ENCODE results near the gene ATRNL1. TPM values are rescaled to one million over a fixed set of nuclear protein-coding genes. Genes with fewer than 3 reads are reported as not detected.
"Not testable (repeated sequence)": the region's sequence is repeated elsewhere in the genome, so short reads cannot be mapped to it uniquely, and the experiment has no call there.

ATRNL1 gene
- total RNA-seq, 1 donor from 2014 or later = 15.5 TPM

DNA sequence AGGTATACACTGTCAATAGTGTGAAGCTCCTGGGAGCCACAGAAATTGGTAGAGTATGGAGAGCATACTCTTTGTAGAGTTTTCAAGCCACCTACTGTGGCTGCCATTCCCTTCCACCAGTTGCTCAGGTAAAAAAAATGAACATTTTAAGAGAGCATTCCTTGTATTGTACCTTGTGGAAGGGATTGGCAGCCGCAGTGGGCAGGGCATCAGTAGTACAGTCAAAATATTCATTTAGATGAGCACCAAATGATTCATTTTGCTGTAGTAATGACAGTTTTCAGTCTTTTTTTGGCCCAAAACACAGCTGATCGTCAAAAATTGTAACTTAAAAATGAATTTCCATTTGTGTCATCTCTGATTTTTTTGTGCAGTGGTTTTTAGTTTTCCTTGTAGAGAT lies 304.9 kb downstream of the ATRNL1 start:
- H3K4me3 ChIP-seq = no peak overlapping the region

DNA sequence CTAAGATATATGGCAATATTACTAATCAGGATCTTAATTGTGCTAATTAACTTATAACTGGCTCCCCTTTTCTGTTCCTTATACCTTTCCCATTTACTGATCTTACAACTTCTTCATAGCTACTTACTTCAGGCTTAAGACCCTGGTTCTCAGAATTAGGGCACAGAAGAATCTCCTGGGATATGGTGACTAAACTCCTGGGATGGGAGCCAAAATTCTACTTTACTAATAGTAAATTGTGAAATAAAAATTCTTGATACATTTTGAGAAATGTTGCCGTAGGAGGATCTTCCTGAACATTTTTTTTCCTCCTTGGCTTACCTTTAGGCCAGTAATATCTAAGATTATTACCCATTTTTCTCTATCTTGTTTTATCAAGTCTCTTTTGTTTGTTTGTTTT lies 309.5 kb downstream of the ATRNL1 start:
- Histone ChIP-seq H3K27me3 (no peaks in the 10 kb centered on the region), H3K36me3 (no peaks in the 10 kb centered on the region), H3K9me3 (no peaks in the 10 kb centered on the region), H3K27ac (no peak overlapping the region), H3K4me3 (no peak overlapping the region), H3K4me1 (no peaks in the 10 kb centered on the region)
- TF ChIP-seq, protein P1, sequence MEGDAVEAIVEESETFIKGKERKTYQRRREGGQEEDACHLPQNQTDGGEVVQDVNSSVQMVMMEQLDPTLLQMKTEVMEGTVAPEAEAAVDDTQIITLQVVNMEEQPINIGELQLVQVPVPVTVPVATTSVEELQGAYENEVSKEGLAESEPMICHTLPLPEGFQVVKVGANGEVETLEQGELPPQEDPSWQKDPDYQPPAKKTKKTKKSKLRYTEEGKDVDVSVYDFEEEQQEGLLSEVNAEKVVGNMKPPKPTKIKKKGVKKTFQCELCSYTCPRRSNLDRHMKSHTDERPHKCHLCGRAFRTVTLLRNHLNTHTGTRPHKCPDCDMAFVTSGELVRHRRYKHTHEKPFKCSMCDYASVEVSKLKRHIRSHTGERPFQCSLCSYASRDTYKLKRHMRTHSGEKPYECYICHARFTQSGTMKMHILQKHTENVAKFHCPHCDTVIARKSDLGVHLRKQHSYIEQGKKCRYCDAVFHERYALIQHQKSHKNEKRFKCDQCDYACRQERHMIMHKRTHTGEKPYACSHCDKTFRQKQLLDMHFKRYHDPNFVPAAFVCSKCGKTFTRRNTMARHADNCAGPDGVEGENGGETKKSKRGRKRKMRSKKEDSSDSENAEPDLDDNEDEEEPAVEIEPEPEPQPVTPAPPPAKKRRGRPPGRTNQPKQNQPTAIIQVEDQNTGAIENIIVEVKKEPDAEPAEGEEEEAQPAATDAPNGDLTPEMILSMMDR (IDR thresholded peaks at IDR 0.05) = no peak
- TF ChIP-seq POLR2A (IDR thresholded peaks at IDR 0.05) = no peak
- no peak for TF ChIP-seq POLR2AphosphoS5 (IDR thresholded peaks at IDR 0.05; ENCODE audit: insufficient read depth in 1 of 2, low read depth in 1 of 2)
- intact Hi-C loops (cut with DNase I) = no loop called here
- no peak for DNase-seq (ENCODE audit: extremely low spot score in 2 of 2)

More for the DNA sequence above, 304.9 kb downstream of the ATRNL1 start:
- no peaks in the 10 kb centered on the region for H3K9me3 ChIP-seq
- H3K36me3 ChIP-seq = no peaks in the 10 kb centered on the region
- no peaks in the 10 kb centered on the region for H3K4me1 ChIP-seq
- intact Hi-C loops (cut with DNase I) = no loop called here
- no peak overlapping the region for H3K27ac ChIP-seq
- no peak for DNase-seq (ENCODE audit: extremely low spot score in 2 of 2)
- H3K27me3 ChIP-seq = no peaks in the 10 kb centered on the region
- TF ChIP-seq, protein P1 (IDR thresholded peaks at IDR 0.05) = no peak
- TF ChIP-seq POLR2A (IDR thresholded peaks at IDR 0.05) (no peak), POLR2AphosphoS5 (IDR thresholded peaks at IDR 0.05; ENCODE audit: insufficient read depth in 1 of 2, low read depth in 1 of 2) (no peak)

DNA sequence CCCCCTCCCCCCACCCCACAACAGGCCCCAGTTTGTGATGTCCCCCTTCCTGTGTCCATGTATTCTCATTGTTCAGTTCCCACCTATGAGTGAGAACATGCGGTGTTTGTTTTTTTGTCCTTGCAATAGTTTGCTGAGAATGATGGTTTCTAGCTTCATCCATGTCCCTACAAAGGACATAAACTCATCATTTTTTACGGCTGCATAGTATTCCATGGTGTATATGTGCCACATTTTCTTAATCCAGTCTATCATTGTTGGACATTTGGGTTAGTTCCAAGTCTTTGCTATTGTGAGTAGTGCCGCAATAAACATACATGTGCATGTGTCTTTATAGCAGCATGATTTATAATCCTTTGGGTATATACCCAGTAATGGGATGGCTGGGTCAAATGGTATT lies 312.7 kb downstream of the ATRNL1 start:
- DNase-seq (ENCODE audit: extremely low spot score in 2 of 2) = not testable (repeated sequence)

DNA sequence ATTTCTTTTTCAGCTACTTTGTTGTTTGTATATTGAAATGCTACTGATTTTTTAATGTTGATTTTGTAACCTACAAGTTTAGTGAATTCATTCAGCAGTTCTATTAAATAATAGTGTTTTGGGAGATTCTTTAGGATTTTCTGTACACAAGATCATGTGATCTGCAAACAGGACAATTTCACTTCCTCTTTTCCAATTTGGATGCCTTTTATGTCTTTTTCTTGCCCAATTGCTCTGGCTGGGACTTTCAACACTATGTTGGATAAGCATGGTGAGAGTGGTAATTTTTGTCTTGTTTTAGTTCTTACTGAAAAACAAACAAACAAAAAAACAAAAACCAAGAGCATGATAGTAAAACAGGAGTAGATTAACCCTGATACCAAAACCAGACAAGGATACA lies 316.2 kb downstream of the ATRNL1 start:
- TF ChIP-seq POLR2AphosphoS5 (IDR thresholded peaks at IDR 0.05; ENCODE audit: insufficient read depth in 1 of 2, low read depth in 1 of 2) (no peak), POLR2A (IDR thresholded peaks at IDR 0.05) (no peak)
- Histone ChIP-seq H3K4me1 (no peaks in the 10 kb centered on the region), H3K27ac (no peak overlapping the region), H3K9me3 (peaks cover 4% of the 10 kb centered on the region), H3K27me3 (no peaks in the 10 kb centered on the region), H3K4me3 (no peak overlapping the region), H3K36me3 (no peaks in the 10 kb centered on the region)
- intact Hi-C loops (cut with DNase I) = no loop called here
- no peak for DNase-seq (ENCODE audit: extremely low spot score in 2 of 2)

More for the DNA sequence above, 312.7 kb downstream of the ATRNL1 start:
- H3K36me3 ChIP-seq; H3K4me3 ChIP-seq; H3K27ac ChIP-seq; H3K4me1 ChIP-seq; H3K9me3 ChIP-seq; intact Hi-C loops (cut with DNase I); H3K27me3 ChIP-seq: not testable (repeated sequence)

DNA sequence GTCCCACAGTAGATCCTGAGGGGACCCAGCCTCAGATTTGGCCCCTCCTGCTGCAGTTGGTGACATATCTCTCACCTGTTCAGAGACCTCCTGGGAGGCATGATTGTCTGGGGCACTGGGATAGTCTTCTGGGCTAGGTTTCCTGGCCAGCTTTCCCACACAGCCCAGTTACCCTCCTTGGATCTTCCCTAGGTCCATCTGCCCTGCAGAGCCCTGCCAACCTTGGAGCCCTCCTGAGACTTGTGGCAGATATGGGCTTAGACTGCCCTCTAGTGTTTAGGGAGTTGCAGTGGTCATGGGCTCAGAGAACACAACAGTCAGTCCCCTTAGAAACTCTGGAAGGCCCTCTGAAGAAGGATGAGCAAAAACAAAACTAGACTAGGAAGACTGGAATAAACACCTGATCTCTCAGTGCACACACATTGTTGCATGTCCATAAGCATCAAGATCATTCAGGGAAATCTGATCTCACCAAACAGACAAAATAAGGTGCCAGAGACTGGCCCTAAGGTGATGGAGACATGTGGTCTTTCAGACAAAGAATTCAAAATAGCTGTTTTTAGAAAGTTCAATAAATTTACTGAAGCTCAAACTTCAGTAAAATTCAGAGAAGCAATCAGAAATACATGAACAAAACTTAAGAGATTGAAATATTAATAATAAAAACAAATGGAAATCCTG lies 324.6 kb downstream of the ATRNL1 start:
- Histone ChIP-seq H3K27ac (no peak overlapping the region), H3K27me3 (no peaks in the 10 kb centered on the region), H3K36me3 (no peaks in the 10 kb centered on the region), H3K9me3 (no peaks in the 10 kb centered on the region), H3K4me3 (no peak overlapping the region), H3K4me1 (no peaks in the 10 kb centered on the region)
- TF ChIP-seq POLR2AphosphoS5 (IDR thresholded peaks at IDR 0.05; ENCODE audit: insufficient read depth in 1 of 2, low read depth in 1 of 2) (no peak), POLR2A (IDR thresholded peaks at IDR 0.05) (no peak)
- TF ChIP-seq, protein P1 (IDR thresholded peaks at IDR 0.05) = no peak
- intact Hi-C loops (cut with DNase I) = no loop called here
- DNase-seq (ENCODE audit: extremely low spot score in 2 of 2) = no peak

DNA sequence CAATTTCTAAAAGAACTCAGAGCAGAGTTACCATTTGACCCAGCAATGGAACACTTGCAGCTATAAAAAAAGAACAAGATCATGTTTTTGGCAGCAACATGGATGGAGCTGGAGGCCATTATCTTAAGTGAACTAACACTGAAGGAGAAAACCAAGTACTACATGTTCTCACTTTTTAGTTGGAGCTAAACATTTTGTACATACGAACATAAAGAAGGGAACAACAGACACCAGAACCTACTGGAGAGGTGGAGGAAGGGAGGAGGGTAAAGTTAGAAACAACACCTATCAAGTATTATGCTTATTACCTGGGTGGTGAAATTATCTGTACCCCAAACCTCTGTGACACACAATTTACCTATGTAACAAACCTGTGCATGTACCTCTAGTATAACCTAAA lies 329.5 kb downstream of the ATRNL1 start:
- no peak for DNase-seq (ENCODE audit: extremely low spot score in 2 of 2)
- no peak overlapping the region for H3K4me3 ChIP-seq
- no peaks in the 10 kb centered on the region for H3K36me3 ChIP-seq
- TF ChIP-seq, protein P1 (IDR thresholded peaks at IDR 0.05) = no peak
- TF ChIP-seq POLR2AphosphoS5 (IDR thresholded peaks at IDR 0.05; ENCODE audit: insufficient read depth in 1 of 2, low read depth in 1 of 2) (no peak), POLR2A (IDR thresholded peaks at IDR 0.05) (no peak)
- intact Hi-C loops (cut with DNase I) = no loop called here
- no peaks in the 10 kb centered on the region for H3K4me1 ChIP-seq
- no peaks in the 10 kb centered on the region for H3K27me3 ChIP-seq
- no peak overlapping the region for H3K27ac ChIP-seq
- H3K9me3 ChIP-seq = no peaks in the 10 kb centered on the region
